Heart left ventricle (tissue), 16 donors: ENCODE data around the gene ZNF747. TPM values are rescaled to one million over a fixed set of nuclear protein-coding genes. Genes with fewer than 3 reads are reported as not detected.

Experiments
- ATAC-seq, 4 donors: fragments of 200-7000 bp; cut with Tn5 transposase; one replicate each; pipeline ENCODE4 v1.9.1; 2020 to 2022; ENCODE audit warnings: moderate library complexity in 4 of 4, mild to moderate bottlenecking in 3 of 4, moderate number of reproducible peaks in 1 of 4
- DNase-seq, 5 donors: peaks; one replicate each; pipeline ENCODE4 v3.0.0-alpha.2; 2020
- H3K27ac ChIP-seq, 12 donors: fragments of 200-600 bp; sonication (generic) in 4 of 12; one replicate each; pipeline versions ENCODE4 v1.5.0 to v1.8.0; 2016 to 2022; ENCODE audit warnings: mild to moderate bottlenecking in 2 of 12
- H3K27me3 ChIP-seq, 9 donors: fragments of 200-600 bp; sonication (generic) in 2 of 9; one replicate each; pipeline versions ENCODE4 v1.5.1 to v1.8.0; 2016 to 2022; ENCODE audit warnings: mild to moderate bottlenecking in 3 of 9
- H3K36me3 ChIP-seq, 9 donors: fragments of 200-600 bp; sonication (generic) in 2 of 9; one replicate each; pipeline versions ENCODE4 v1.5.0 to v1.8.0; 2018 to 2022; ENCODE audit warnings: mild to moderate bottlenecking in 2 of 9
- H3K4me1 ChIP-seq, 12 donors: fragments of 200-600 bp; sonication (generic) in 4 of 12; one replicate each; pipeline versions ENCODE4 v1.5.0 to v1.8.0; 2016 to 2022; ENCODE audit warnings: mild to moderate bottlenecking in 3 of 12
- H3K4me3 ChIP-seq, 12 donors: fragments of 200-600 bp; sonication (generic) in 4 of 12; one replicate each; pipeline versions ENCODE4 v1.5.0 to v1.8.0; 2017 to 2022; ENCODE audit warnings: mild to moderate bottlenecking in 9 of 12, moderate library complexity in 4 of 12
- H3K9me3 ChIP-seq, 12 donors: fragments of 200-600 bp; sonication (generic) in 4 of 12; one replicate each; pipeline versions ENCODE4 v1.5.0 to v1.8.0; 2016 to 2022; ENCODE audit warnings: mild to moderate bottlenecking in 1 of 12
- POLR2A ChIP-seq, 2 donors: fragments of 450-650 bp; IDR thresholded peaks; one replicate each; pipeline ENCODE4 v1.6.1; 2017; ENCODE audit warnings: antibody characterized with exemption in 2 of 2, mild to moderate bottlenecking in 2 of 2, moderate library complexity in 2 of 2
- WGBS, 4 donors: extraction: QIAGEN DNeasy Blood & Tissue Kit in 2 of 4; methylation state at CpG; one replicate each; pipeline versions ENCODE4 v1.1.5 to v1.1.7; 2013 to 2018; 5-methylcytosine and 5-hydroxymethylcytosine counted together
- intact Hi-C, 10 donors: fragments of 100-400 bp; cut with DNase I; formaldehyde crosslinking; loops; one replicate each; pipeline versions ENCODE4 v1.11.1 to v1.14.2; 2022
- polyA plus RNA-seq, 2 donors: library from polyadenylated mRNA; stranded (reverse); fragments of 200-250 nt; gene quantifications; one replicate each; pipeline ENCODE4 v1.2.3, GENCODE V29; 2013
- total RNA-seq, 9 donors: library from RNA; depleted of rRNA in 2 of 9; stranded (reverse); fragments of >200 nt in 2 of 9; fragmentation: NEBNext Ultra II Directional in 3 of 9; extraction: Animal tissue kit (Norgen Biotek cat#: 25700) in 3 of 9; gene quantifications; one replicate each; pipeline versions ENCODE4 v1.1.0 to v1.2.4, GENCODE V29; 2016 to 2023
- TF ChIP-seq, protein P1 (sequence below), 12 donors: fragments of 200-600 bp; sonication (generic) in 4 of 12; IDR thresholded peaks; one replicate each; pipeline versions ENCODE4 v1.5.0 to v1.8.0; 2018 to 2022; ENCODE audit warnings: antibody characterized with exemption in 12 of 12, mild to moderate bottlenecking in 5 of 12
- donor health status: ischemic (EF 13 %, LVEDD 7.1; RV severe dilation, severe dysfunction).
- donor health status: healthy with polysubstance abuse.
- donor health status: DM: no; HTN: yes; CAD: no.
- donor health status: DM: no; HTN: no; CAD: no.
- donor health status: ischemic (EF 25% LVEDD 6.9; RV normal size, moderate dysfunction).
- donor health status: ischemic (EF 25% LVEDD 5.7; RV mildly dilated, moderate dysfunction).
- donor health status: healthy.
- donor health status: DM: yes; HTN: yes; CAD: no.
- donor health status: ischemic (EF 35%, LVEDD 5.7; RV mildly dilated, moderate dysfunction).
- donor health status: nonischemic (EF 11% LVEDD 7.7; RV severe dilation, severe dysfunction).
- donor health status: DM: yes; HTN: yes; CAD: no.
- donor health status: PGD.
- donor health status: ischemic (EF 29% LVEDD 5.4; RV normal size, mild dysfunction).
- donor health status: nonischemic (EF 23%, LVEDD 6.1; RV moderate dilation, normal function).

ZNF747 gene
- total and polyA plus RNA-seq, 11 donors, result 8.6 to 15.2 (median 9.6) TPM

DNA sequence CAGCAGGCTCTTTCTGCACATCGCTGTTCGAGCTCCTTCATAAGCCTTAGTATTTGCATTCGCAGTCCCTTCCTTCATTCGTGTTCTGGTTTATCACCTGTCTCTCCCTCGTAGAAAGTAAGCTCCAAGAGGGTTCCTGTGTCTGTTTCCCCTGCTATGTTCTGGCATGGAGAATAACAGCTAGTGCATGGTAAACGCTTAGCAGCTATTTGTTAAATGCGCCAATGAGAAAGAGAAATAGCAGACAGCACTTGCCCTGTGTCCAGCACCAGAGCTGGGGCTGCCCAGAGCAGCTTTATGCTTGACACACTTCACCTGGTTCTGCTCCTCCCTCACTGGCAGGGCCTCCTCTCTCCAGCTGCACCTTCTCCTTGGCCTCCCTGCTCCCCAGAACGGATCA, 31.3 kb upstream of the ZNF747 start:
- WGBS, 4 donors, result 69 to 74% (median 71%) methylated on average over 8 of the region's 8 CpGs
- Histone ChIP-seq H3K4me3 (no peak overlapping the region), H3K27me3 (no peaks in the 10 kb centered on the region), H3K4me1 (peaks cover 3 to 43% (median 15%) of the 10 kb centered on the region in 12 donors), H3K27ac (no peak overlapping the region), H3K36me3 (peaks cover 0 to 10% (median 3%) of the 10 kb centered on the region in 9 donors), H3K9me3 (no peaks in the 10 kb centered on the region)
- intact Hi-C loops, result no loop called here
- TF ChIP-seq, protein P1, sequence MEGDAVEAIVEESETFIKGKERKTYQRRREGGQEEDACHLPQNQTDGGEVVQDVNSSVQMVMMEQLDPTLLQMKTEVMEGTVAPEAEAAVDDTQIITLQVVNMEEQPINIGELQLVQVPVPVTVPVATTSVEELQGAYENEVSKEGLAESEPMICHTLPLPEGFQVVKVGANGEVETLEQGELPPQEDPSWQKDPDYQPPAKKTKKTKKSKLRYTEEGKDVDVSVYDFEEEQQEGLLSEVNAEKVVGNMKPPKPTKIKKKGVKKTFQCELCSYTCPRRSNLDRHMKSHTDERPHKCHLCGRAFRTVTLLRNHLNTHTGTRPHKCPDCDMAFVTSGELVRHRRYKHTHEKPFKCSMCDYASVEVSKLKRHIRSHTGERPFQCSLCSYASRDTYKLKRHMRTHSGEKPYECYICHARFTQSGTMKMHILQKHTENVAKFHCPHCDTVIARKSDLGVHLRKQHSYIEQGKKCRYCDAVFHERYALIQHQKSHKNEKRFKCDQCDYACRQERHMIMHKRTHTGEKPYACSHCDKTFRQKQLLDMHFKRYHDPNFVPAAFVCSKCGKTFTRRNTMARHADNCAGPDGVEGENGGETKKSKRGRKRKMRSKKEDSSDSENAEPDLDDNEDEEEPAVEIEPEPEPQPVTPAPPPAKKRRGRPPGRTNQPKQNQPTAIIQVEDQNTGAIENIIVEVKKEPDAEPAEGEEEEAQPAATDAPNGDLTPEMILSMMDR (IDR thresholded peaks at IDR 0.05), result no peak
- TF ChIP-seq POLR2A (IDR thresholded peaks at IDR 0.05), result no peak
- DNase-seq, result no peak
- ATAC-seq, result no peak

DNA sequence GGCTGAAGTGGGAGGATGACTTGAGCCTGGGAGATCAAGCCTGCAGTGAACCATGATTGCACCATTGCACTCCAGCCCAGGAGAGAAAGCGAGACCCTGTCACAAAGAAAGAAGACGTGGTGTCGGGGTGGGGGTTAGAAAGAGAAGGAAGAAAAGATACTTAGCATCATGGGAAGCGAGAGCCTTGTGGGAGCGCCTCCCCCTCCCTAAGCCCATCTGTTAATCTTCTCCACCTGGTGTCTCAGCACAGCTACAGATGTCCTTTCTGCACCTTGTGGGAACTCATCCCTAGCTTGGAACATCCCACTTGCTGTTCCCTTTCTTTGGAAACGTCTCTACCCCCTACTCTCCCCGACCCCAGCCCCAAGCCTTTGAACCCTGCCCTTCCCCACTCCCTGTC, 30.9 kb upstream of the ZNF747 start:
- intact Hi-C loops, result no loop called here
- H3K36me3 ChIP-seq, result peaks cover 0 to 10% (median 3%) of the 10 kb centered on the region in 9 donors
- no peak overlapping the region for H3K4me3 ChIP-seq
- 64 to 72% (median 68%) methylated on average over 7 of the region's 7 CpGs for WGBS, 4 donors
- no peak overlapping the region for H3K27ac ChIP-seq
- no peaks in the 10 kb centered on the region for H3K27me3 ChIP-seq
- no peak for TF ChIP-seq POLR2A (IDR thresholded peaks at IDR 0.05)
- TF ChIP-seq, protein P1 (IDR thresholded peaks at IDR 0.05), result no peak
- ATAC-seq, result no peak
- DNase-seq, result no peak
- H3K9me3 ChIP-seq, result no peaks in the 10 kb centered on the region
- H3K4me1 ChIP-seq, result peaks cover 0 to 43% (median 15%) of the 10 kb centered on the region in 12 donors

DNA sequence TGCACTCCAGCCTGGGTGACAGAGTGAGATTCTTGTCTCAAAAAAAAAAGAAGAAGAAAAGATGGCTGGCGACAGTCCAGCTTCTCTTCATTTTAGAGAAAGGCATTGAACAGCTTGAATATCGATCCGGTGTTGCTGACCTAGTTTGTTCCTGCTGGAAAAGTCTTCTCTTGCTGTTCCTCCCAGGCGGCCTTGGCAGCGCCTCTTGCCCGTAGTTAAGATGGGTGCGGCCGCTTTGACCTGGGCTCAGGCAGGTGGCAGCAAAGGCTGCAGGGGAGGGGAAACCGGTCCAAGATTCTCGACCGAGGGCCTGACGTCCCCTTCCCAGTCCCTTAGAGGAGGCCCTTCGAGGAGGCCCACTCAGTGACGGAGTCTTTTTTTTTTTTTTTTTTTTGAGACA, 27.4 kb upstream of the ZNF747 start:
- Histone ChIP-seq H3K36me3 (no peaks in the 10 kb centered on the region), H3K27ac (peak overlapping the region; percentile 65 to 87 (median 76)), H3K27me3 (no peaks in the 10 kb centered on the region), H3K4me1 (peaks cover 0 to 42% (median 13%) of the 10 kb centered on the region in 12 donors), H3K9me3 (no peaks in the 10 kb centered on the region), H3K4me3 (peak overlapping the region in 9 of 12 donors; percentile 53 to 71 (median 64))
- DNase-seq (no peak), ATAC-seq (no peak)
- TF ChIP-seq, protein P1 (IDR thresholded peaks at IDR 0.05), result no peak
- TF ChIP-seq POLR2A (IDR thresholded peaks at IDR 0.05), result no peak
- WGBS, 4 donors, result 88 to 97% (median 94%) methylated on average over 14 of the region's 14 CpGs
- intact Hi-C loops, result no loop called here

DNA sequence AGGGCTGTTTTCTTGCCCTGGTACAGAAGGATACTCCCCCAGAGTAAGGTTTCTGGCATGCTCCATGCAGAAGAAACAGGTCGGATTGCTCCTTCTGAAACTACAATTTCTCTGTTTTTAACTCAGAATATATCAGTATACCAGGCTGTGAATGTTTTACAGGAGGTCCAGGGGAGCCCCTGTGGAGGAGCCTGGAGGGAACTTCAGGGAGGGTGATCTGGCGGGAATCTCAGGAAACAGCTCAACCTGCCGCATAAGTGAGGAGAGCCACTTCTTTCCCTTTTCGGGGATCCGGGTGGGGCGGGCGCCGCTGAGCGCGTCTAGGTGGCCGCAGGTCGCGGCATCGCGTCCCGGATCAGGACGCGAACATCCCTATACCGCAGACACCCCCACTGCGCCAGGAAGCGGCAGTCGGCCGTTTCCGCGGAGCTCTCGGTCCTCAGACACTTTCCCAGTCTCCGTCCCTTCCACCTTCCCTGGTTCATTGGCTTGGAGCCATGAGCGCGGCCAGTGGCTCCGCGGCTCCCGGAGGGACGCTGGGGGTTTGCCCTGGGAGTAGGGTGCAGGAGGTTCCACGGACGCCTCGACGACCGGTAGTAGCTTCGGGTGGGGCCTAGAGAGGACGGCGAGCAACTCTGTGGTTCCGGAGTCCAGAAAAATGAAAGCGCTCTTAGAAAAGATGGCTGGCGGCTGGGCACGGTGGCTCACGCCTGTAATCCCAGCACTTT, 26.6 kb upstream of the ZNF747 start:
- H3K36me3 ChIP-seq, result peaks cover 0 to 4% (median 0%) of the 10 kb centered on the region in 9 donors
- TF ChIP-seq, protein P1 (IDR thresholded peaks at IDR 0.05), result no peak
- no peak for TF ChIP-seq POLR2A (IDR thresholded peaks at IDR 0.05)
- 13 to 24% (median 21%) methylated on average over 37 to 46 of the region's 46 CpGs for WGBS, 4 donors
- peaks cover 0 to 49% (median 20%) of the 10 kb centered on the region in 12 donors for H3K4me1 ChIP-seq
- peak overlapping the region; percentile 65 to 87 (median 76) for H3K27ac ChIP-seq
- intact Hi-C loops, result no loop called here
- peak; percentile 56 to 81 (median 60) for DNase-seq
- no peak for ATAC-seq
- H3K4me3 ChIP-seq, result peak overlapping the region; percentile 30 to 71 (median 56)
- H3K9me3 ChIP-seq, result no peaks in the 10 kb centered on the region
- no peaks in the 10 kb centered on the region for H3K27me3 ChIP-seq
